ENCODE data around the gene LRRC23. TPM values are rescaled to one million over a fixed set of nuclear protein-coding genes. Genes with fewer than 3 reads are reported as not detected.

LRRC23 gene
- total and polyA plus RNA-seq, 2 of the 13 experiments (the other 11 are each of a cell fraction or from before 2014, with no cell fraction given), result 6.0 to 7.8 TPM

DNA sequence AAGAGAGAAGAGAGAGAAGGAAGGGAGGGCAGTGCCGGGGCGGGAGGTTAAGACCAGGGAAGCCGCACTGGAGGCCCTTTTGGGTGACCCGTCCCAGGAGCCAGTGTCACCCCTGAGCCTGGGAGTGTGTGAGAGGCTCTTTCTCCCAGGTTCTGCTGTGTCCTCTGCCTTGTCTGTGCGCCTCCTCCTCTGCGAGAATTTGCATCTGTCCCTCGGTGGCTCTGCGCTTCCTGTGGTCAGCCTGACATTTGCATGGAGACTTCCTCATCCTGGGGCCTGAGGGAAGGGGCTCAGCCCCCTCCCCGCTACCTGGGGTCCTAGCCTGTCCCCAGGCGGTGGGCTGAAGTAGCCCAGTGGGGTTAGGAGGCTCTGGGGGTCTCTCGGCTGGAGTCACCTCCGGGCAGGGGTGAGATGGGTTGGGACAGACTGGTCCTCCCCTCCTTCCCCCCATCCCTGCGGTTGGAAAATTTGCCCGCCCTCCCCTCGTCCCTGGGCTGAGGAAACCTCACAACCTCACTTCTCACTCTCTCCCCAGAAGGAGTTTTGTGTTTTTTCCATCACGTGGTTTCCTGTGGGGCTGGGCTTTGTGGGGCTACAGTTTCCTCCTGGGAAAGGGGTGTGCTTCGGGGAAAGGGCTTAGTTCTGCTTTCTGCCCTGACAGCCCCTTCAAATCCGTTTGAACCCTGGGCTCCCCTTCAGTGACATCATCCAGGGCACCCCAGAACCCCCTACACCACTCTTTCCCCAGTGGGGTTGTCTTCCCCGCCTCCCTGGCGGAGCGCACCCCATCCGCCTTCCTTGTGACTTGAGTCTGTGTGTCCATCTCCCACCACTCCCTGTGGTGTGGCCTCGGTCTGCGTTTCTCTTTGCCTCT lies 49.1 kb downstream of the LRRC23 start (continued):
- TF ChIP-seq, protein P1, sequence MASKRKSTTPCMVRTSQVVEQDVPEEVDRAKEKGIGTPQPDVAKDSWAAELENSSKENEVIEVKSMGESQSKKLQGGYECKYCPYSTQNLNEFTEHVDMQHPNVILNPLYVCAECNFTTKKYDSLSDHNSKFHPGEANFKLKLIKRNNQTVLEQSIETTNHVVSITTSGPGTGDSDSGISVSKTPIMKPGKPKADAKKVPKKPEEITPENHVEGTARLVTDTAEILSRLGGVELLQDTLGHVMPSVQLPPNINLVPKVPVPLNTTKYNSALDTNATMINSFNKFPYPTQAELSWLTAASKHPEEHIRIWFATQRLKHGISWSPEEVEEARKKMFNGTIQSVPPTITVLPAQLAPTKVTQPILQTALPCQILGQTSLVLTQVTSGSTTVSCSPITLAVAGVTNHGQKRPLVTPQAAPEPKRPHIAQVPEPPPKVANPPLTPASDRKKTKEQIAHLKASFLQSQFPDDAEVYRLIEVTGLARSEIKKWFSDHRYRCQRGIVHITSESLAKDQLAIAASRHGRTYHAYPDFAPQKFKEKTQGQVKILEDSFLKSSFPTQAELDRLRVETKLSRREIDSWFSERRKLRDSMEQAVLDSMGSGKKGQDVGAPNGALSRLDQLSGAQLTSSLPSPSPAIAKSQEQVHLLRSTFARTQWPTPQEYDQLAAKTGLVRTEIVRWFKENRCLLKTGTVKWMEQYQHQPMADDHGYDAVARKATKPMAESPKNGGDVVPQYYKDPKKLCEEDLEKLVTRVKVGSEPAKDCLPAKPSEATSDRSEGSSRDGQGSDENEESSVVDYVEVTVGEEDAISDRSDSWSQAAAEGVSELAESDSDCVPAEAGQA (IDR thresholded peaks at IDR 0.05; ENCODE audit: low read depth), result no peak
- TF ChIP-seq, protein P1 (CRISPR knock-in tag; IDR thresholded peaks at IDR 0.05; ENCODE audit: borderline replicate concordance), result no peak
- TF ChIP-seq NFE2L2 (IDR thresholded peaks at IDR 0.05; ENCODE audit: low read length), result no peak

DNA sequence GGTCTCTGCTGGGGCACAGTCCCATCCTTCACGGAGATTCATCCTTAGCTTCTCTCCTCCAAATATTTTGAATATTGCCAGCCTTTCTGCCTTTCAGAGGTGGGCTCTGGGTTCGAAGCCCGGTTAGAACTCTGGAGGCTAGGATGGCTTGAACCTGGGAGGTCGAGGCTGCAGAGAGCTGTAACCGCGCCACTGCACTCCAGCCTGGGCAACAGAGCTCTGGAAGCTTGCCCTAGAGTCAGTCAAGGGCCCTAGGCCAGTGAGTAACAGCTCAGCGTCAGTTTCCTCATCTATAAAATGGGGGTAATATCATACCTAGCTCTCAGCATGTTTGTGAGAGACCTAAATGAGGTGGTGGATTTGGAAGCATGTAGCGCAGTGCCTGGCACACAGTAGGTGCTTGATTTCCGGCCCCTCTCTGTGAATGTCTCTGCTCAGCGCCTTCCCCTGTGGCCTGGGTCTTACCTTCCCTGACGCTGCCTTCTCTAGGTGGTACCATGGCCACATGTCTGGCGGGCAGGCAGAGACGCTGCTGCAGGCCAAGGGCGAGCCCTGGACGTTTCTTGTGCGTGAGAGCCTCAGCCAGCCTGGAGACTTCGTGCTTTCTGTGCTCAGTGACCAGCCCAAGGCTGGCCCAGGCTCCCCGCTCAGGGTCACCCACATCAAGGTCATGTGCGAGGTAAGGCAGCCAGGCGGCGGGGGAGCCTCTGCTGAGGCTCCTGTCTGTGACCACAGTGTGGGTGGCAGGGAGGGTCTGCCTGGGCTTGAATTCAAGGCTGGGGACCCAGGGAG lies 49.9 kb downstream of the LRRC23 start:
- FAIRE-seq, result no peak
- 81% methylated on average over 11 of the region's 21 CpGs for WGBS (ENCODE audit: low lambda C conversion rate)
- no peak overlapping the region for H3K4me3 ChIP-seq (replicated peaks in 1 of 3; ENCODE audit: insufficient read depth in 1 of 3, low read depth in 2 of 3, low read length in 3 of 3)
- H2AFZ ChIP-seq (ENCODE audit: low read length), result no peak overlapping the region
- H3K36me3 ChIP-seq (replicated peaks in 1 of 2; ENCODE audit: control insufficient read depth in 1 of 2, insufficient read depth in 2 of 2, low read length in 2 of 2), result no peaks in the 10 kb centered on the region; a peak in 1 of 5 replicates
- H3K27me3 ChIP-seq (ENCODE audit: control insufficient read depth in 1 of 2, insufficient read depth in 2 of 2, low read length in 2 of 2), result no peaks in the 10 kb centered on the region
- no TSS peak for BruUV-seq (replicated peaks)
- no peaks in the 10 kb centered on the region for H3K79me2 ChIP-seq (ENCODE audit: insufficient read depth, low read length)
- DNase-seq (ENCODE audit: low spot score), result no peak
- CTCF ChIA-PET (ENCODE audit: low intra/inter-chr PET ratio, low total read pairs), result no interaction called here
- no peak overlapping the region for H3K27ac ChIP-seq (ENCODE audit: extremely low read length, insufficient read depth, low read length)
- no peaks in the 10 kb centered on the region for H4K20me1 ChIP-seq (ENCODE audit: insufficient read depth, low read length)
- H3K4me2 ChIP-seq (ENCODE audit: low read depth, low read length), result no peak overlapping the region
- H3K9ac ChIP-seq (ENCODE audit: insufficient read depth, low read depth, low read length), result no peak overlapping the region
- no peaks in the 10 kb centered on the region for H3K9me3 ChIP-seq (ENCODE audit: low read length)
- intact Hi-C loops (cut with micrococcal nuclease; ENCODE audit: unreplicated experiment), result no loop called here
- POLR2A ChIA-PET, result interaction anchor here (0.7 to 1.2 kb wide), 2 partner anchors 8 to 11 kb away, joined by 4 to 5 read pairs; partner anchors contain the start of genes C12orf57 and RNU7-1
- TF ChIP-seq ZNF629 (CRISPR knock-in tag; conservative IDR thresholded peaks at IDR 0.05) (0 out of 2 replicates have a peak, but pooled peaks have one; percentile 16), AGO1 (IDR thresholded peaks at IDR 0.05; ENCODE audit: low read depth, low read length, poor library complexity, severe bottlenecking) (no peak)
- H3K4me1 ChIP-seq (ENCODE audit: insufficient read depth, low read length), result peaks cover 5% of the 10 kb centered on the region; the same call in 1 of the 2 replicates
- in situ Hi-C loops (cut with HindIII; ENCODE audit: extremely low pct_ligation_motif_present, low pct_unique_long_range_greater_than_20kb), result no loop called here
- peak; percentile 17; the same call in 1 of the 3 replicates for ATAC-seq
